Neural progenitor cell (in vitro differentiated cells): ENCODE results near the gene MYO3A. TPM values are rescaled to one million over a fixed set of nuclear protein-coding genes. Genes with fewer than 3 reads are reported as not detected.

ENCODE experiments used
- DNase-seq: peaks from one replicate; pipeline ENCODE4 v3.0.0-alpha.2; 2016; ENCODE audit warnings: low spot score
- H2AFZ ChIP-seq: fragments of 200-600 bp; sonication (generic); replicated peaks from 2 replicates; pipeline ENCODE4 v1.6.1; 2016; ENCODE audit warnings: antibody characterized with exemption
- H3F3A ChIP-seq: fragments of 200-600 bp; sonication (generic); 2 replicates; pipeline ENCODE4 v1.6.1; 2016; ENCODE audit warnings: antibody characterized with exemption, low read depth
- H3K27ac ChIP-seq: fragments of 200-600 bp; sonication (generic); 2 replicates; pipeline ENCODE4 v1.5.1; 2016; ENCODE audit warnings: mild to moderate bottlenecking
- H3K27me3 ChIP-seq: fragments of 200-600 bp; sonication (generic); 2 replicates; pipeline ENCODE4 v1.6.1; 2016; ENCODE audit warnings: mild to moderate bottlenecking, moderate library complexity
- H3K36me3 ChIP-seq: fragments of 200-600 bp; sonication (generic); 2 replicates; pipeline ENCODE4 v1.5.1; 2016
- H3K4me1 ChIP-seq: fragments of 200-600 bp; sonication (generic); 2 replicates; pipeline ENCODE4 v1.6.1; 2016; ENCODE audit warnings: mixed run types
- H3K4me2 ChIP-seq: fragments of 200-600 bp; sonication (generic); 2 replicates; pipeline ENCODE4 v1.6.1; 2016
- H3K4me3 ChIP-seq: fragments of 200-600 bp; sonication (generic); 2 replicates; pipeline ENCODE4 v1.5.1; 2016
- H3K79me2 ChIP-seq: fragments of 200-600 bp; sonication (generic); 2 replicates; pipeline ENCODE4 v1.6.1; 2016; ENCODE audit warnings: low read depth
- H3K9ac ChIP-seq: fragments of 200-600 bp; sonication (generic); 2 replicates; pipeline ENCODE4 v1.6.1; 2016
- H3K9me3 ChIP-seq: fragments of 200-600 bp; sonication (generic); 2 replicates; pipeline ENCODE4 v1.5.1; 2016; ENCODE audit warnings: low read depth
- H4K20me1 ChIP-seq: fragments of 200-600 bp; sonication (generic); 2 replicates; pipeline ENCODE4 v1.6.1; 2016; ENCODE audit warnings: low read depth
- H3K27ac Mint-ChIP-seq: 3 replicates; pipeline ENCODE4 v1.8.0; 2021; ENCODE audit warnings: mixed read lengths
- H3K27me3 Mint-ChIP-seq: 2 replicates; pipeline ENCODE4 v1.8.0; 2022; ENCODE audit warnings: low read depth, mild to moderate bottlenecking, inconsistent platforms, moderate library complexity, mixed read lengths; ENCODE audit not compliant: insufficient read depth
- H3K36me3 Mint-ChIP-seq: 3 replicates; pipeline ENCODE4 v1.8.0; 2021; ENCODE audit warnings: mixed read lengths
- H3K4me1 Mint-ChIP-seq: 3 replicates; pipeline ENCODE4 v1.8.0; 2021; ENCODE audit warnings: mixed read lengths
- H3K4me3 Mint-ChIP-seq: 3 replicates; pipeline ENCODE4 v1.8.0; 2021; ENCODE audit warnings: mild to moderate bottlenecking, moderate library complexity, mixed read lengths
- H3K9me3 Mint-ChIP-seq: 3 replicates; pipeline ENCODE4 v1.8.0; 2020; ENCODE audit warnings: mixed read lengths
- EZH2 ChIP-seq: fragments of 200-600 bp; sonication (generic); IDR thresholded peaks from 2 replicates; pipeline ENCODE4 v1.6.1; 2017; ENCODE audit warnings: antibody characterized with exemption, mild to moderate bottlenecking, moderate library complexity
- EZH2phosphoT487 ChIP-seq: fragments of 200-600 bp; sonication (generic); IDR thresholded peaks from 2 replicates; pipeline ENCODE4 v1.6.1; 2017; ENCODE audit warnings: antibody characterized with exemption
- total RNA-seq: library from RNA; depleted of rRNA; stranded (reverse); fragments of >200 nt; gene quantifications from 2 replicates; pipeline ENCODE4 v1.2.3, GENCODE V29; 2015; ENCODE audit warnings: low replicate concordance
- TF ChIP-seq, protein P1 (sequence below): fragments of 200-600 bp; sonication (generic); IDR thresholded peaks from 2 replicates; pipeline ENCODE4 v1.5.1; 2017; ENCODE audit warnings: antibody characterized with exemption, mild to moderate bottlenecking

Gene MYO3A
- total RNA-seq, 1 donor from 2014 or later, result 0.09 TPM

- H3K27ac ChIP-seq, result no peak overlapping the region
- no peaks in the 10 kb centered on the region for H3K9me3 ChIP-seq
- H2AFZ ChIP-seq, result no peak overlapping the region
- H3K9ac ChIP-seq, result no peak overlapping the region
- peak overlapping the region; percentile 44 for H3K4me3 ChIP-seq
- Mint-ChIP-seq H3K4me1 (peaks cover 35% of the 10 kb centered on the region), H3K27ac (no peak overlapping the region), H3K36me3 (no peaks in the 10 kb centered on the region), H3K9me3 (peaks cover 3% of the 10 kb centered on the region), H3K4me3 (no peak overlapping the region), H3K27me3 (peaks cover 69% of the 10 kb centered on the region)
- H3K4me1 ChIP-seq, result peaks cover 61% of the 10 kb centered on the region
- no peaks in the 10 kb centered on the region for H3K36me3 ChIP-seq
- peak; percentile 86 for DNase-seq
- peaks cover 34% of the 10 kb centered on the region for H3F3A ChIP-seq
- no peaks in the 10 kb centered on the region for H3K79me2 ChIP-seq
- peak overlapping the region; percentile 80 for H3K4me2 ChIP-seq
- H3K27me3 ChIP-seq, result peaks cover 100% of the 10 kb centered on the region
- TF ChIP-seq, protein P1, sequence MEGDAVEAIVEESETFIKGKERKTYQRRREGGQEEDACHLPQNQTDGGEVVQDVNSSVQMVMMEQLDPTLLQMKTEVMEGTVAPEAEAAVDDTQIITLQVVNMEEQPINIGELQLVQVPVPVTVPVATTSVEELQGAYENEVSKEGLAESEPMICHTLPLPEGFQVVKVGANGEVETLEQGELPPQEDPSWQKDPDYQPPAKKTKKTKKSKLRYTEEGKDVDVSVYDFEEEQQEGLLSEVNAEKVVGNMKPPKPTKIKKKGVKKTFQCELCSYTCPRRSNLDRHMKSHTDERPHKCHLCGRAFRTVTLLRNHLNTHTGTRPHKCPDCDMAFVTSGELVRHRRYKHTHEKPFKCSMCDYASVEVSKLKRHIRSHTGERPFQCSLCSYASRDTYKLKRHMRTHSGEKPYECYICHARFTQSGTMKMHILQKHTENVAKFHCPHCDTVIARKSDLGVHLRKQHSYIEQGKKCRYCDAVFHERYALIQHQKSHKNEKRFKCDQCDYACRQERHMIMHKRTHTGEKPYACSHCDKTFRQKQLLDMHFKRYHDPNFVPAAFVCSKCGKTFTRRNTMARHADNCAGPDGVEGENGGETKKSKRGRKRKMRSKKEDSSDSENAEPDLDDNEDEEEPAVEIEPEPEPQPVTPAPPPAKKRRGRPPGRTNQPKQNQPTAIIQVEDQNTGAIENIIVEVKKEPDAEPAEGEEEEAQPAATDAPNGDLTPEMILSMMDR, result no peak
- TF ChIP-seq EZH2phosphoT487 (no peak), EZH2 (no peak)
- H4K20me1 ChIP-seq, result peaks cover 86% of the 10 kb centered on the region
Observed at GRCh38 chr10:26214004-26214403, 280.0 kb downstream of the MYO3A start.

DNA sequence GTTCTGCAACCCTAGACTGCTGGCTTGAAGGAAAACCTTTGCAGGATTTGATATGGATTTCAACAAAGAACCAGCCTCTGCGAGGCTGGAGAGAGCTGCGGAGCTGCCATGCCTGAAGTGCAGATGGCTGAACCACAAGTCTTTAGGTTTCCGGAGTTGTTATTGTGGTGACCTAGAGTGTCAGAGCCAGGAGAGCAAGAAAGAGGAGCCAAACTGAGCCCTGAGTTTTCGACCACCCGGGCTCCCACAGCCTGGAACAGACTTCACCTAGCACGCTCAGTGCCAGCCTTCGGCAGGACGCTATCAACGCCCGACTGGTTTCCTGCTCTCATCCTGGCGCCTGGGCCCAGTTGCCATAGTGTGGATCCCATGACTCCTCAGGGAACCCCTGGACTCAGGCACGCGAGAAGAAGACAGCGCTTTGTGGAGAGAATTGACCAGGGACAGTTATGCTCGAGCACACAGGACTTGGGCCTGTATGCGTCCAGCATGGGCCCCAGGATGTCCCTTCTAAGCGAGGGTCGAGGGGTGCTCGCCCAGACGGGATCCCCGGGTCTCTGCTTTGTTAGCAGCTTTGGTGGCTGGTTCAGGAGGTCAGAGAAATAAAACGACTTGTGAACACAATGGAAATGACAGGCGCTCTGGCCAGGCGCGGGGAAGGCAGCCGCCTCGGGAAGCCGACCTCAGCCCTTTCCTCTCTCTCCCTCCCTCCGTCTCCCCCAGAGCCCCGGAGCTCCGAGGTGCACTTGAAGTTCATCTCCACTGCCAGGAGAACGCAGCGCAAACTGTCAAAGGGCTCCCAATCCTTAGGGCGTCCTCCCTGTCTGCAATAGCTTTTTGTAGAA is 280.7 kb downstream of the MYO3A start:
- Histone ChIP-seq H3K27ac (no peak overlapping the region), H4K20me1 (peaks cover 92% of the 10 kb centered on the region), H3K36me3 (no peaks in the 10 kb centered on the region), H3K27me3 (peaks cover 100% of the 10 kb centered on the region), H2AFZ (no peak overlapping the region), H3K4me3 (peak overlapping the region; percentile 44), H3K9ac (no peak overlapping the region), H3F3A (peaks cover 34% of the 10 kb centered on the region), H3K4me2 (peak overlapping the region; percentile 80), H3K9me3 (no peaks in the 10 kb centered on the region), H3K4me1 (peaks cover 61% of the 10 kb centered on the region), H3K79me2 (no peaks in the 10 kb centered on the region)
- Mint-ChIP-seq H3K9me3 (peaks cover 3% of the 10 kb centered on the region), H3K27ac (no peak overlapping the region), H3K27me3 (peaks cover 74% of the 10 kb centered on the region), H3K4me1 (peaks cover 35% of the 10 kb centered on the region), H3K4me3 (peak overlapping the region; percentile 86), H3K36me3 (no peaks in the 10 kb centered on the region)
- peak; percentile 50 for DNase-seq
- TF ChIP-seq EZH2 (peak; percentile 9), EZH2phosphoT487 (no peak)
- TF ChIP-seq, protein P1, result no peak

DNA sequence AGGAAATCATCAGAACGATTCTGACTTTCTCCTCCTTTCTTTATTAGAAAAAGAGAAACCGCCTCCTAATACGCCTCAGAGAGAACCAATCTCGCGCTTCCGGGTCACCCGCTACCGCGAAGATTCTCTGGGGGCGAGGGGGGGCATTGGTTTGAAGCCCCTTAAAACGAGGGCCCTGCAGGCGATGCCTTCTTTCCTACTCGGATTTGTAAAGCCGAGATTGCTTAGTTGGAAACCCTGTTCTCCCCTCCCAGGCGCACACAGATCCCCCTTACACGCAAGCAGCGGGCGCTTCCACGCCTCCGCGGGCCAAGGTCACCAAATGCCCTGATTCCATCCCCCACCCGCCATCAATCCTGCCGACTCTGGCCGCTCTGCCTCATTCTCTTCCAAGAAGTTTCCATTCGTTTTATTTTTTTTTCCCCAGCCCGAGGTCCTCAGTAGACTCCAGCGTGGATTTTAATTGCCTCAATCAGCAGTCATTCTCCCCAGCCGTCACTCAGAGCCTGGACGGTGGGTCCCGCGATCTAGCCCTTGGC is 281.4 kb downstream of the MYO3A start:
- H3K36me3 Mint-ChIP-seq, result no peaks in the 10 kb centered on the region
- peaks cover 79% of the 10 kb centered on the region for H3K27me3 Mint-ChIP-seq
- H3K4me1 ChIP-seq, result peaks cover 61% of the 10 kb centered on the region
- no peaks in the 10 kb centered on the region for H3K79me2 ChIP-seq
- peaks cover 5% of the 10 kb centered on the region for H3K9me3 Mint-ChIP-seq
- H3K4me1 Mint-ChIP-seq, result peaks cover 35% of the 10 kb centered on the region
- peak overlapping the region; percentile 44 for H3K4me3 ChIP-seq
- peak overlapping the region; percentile 80 for H3K4me2 ChIP-seq
- no peaks in the 10 kb centered on the region for H3K9me3 ChIP-seq
- peaks cover 100% of the 10 kb centered on the region for H3K27me3 ChIP-seq
- H3K36me3 ChIP-seq, result no peaks in the 10 kb centered on the region
- H4K20me1 ChIP-seq, result peaks cover 94% of the 10 kb centered on the region
- H3K27ac Mint-ChIP-seq, result no peak overlapping the region
- H3K4me3 Mint-ChIP-seq, result peak overlapping the region; percentile 86
- no peak for DNase-seq
- peaks cover 34% of the 10 kb centered on the region for H3F3A ChIP-seq
- H3K27ac ChIP-seq, result no peak overlapping the region
- no peak overlapping the region for H2AFZ ChIP-seq
- TF ChIP-seq EZH2 (no peak), EZH2phosphoT487 (no peak)
- TF ChIP-seq, protein P1, result no peak
- H3K9ac ChIP-seq, result no peak overlapping the region
